ENCODE results near the gene PAPPA.

GRCh38 chr9:116391306-116391900 lies 237.8 kb downstream of the PAPPA start:
- TF ChIP-seq CTCF (IDR thresholded peaks at IDR 0.05): no peak
- no peak for TF ChIP-seq EP300 (IDR thresholded peaks at IDR 0.05)
